Right lobe of liver (tissue), 6 donors: Measurements from ENCODE around the gene TCF7L2. TPM values are rescaled to one million over a fixed set of nuclear protein-coding genes. Genes with fewer than 3 reads are reported as not detected.
A peak's percentile ranks its signal among the peaks of the same experiment; 100 is the strongest.

Experiments
- ATAC-seq, 4 donors: fragments of 200-7000 bp; cut with Tn5 transposase; one replicate each; pipeline ENCODE4 v1.9.1; 2020; ENCODE audit warnings: mild to moderate bottlenecking in 4 of 4, moderate library complexity in 4 of 4
- DNase-seq, 3 donors: peaks; one replicate each; pipeline ENCODE4 v3.0.0-alpha.2; 2020
- H3K27ac ChIP-seq, 3 donors: fragments of 200-600 bp; one replicate each; pipeline ENCODE4 v1.8.0; 2022
- H3K27me3 ChIP-seq, 2 donors: fragments of 200-600 bp; one replicate each; pipeline ENCODE4 v1.8.0; 2022
- H3K36me3 ChIP-seq, 4 donors: fragments of 200-600 bp; sonication (generic) in 1 of 4; one replicate each; pipeline versions ENCODE4 v1.5.1 to v1.8.0; 2017 to 2022; ENCODE audit warnings: control low read depth in 1 of 4
- H3K4me1 ChIP-seq, 4 donors: fragments of 200-600 bp; sonication (generic) in 1 of 4; one replicate each; pipeline versions ENCODE4 v1.5.1 to v1.8.0; 2017 to 2022; ENCODE audit warnings: control low read depth in 1 of 4
- H3K4me3 ChIP-seq, 3 donors: fragments of 200-600 bp; one replicate each; pipeline ENCODE4 v1.8.0; 2022
- H3K9me3 ChIP-seq, 4 donors: fragments of 200-600 bp; sonication (generic) in 1 of 4; one replicate each; pipeline versions ENCODE4 v1.5.1 to v1.8.0; 2017 to 2022; ENCODE audit warnings: control low read depth in 1 of 4
- POLR2A ChIP-seq: fragments of 450-650 bp; IDR thresholded peaks from one replicate; pipeline ENCODE4 v1.6.1; 2017; ENCODE audit warnings: antibody characterized with exemption, mild to moderate bottlenecking
- WGBS: methylation state at CpG from one replicate; pipeline ENCODE4 v1.1.6; 2018; ENCODE audit warnings: low coverage, low lambda C conversion rate; ENCODE audit not compliant: insufficient coverage; ENCODE audit errors: missing lambda C conversion rate; 5-methylcytosine and 5-hydroxymethylcytosine counted together
- intact Hi-C, 2 donors: fragments of 100-400 bp; cut with DNase I; formaldehyde crosslinking; loops; one replicate each; pipeline versions ENCODE4 v1.11.2 to v1.14.1; 2022
- total RNA-seq, 6 experiments: library from RNA; depleted of rRNA in 2 of 6; stranded (reverse); fragments of >200 nt in 2 of 6; fragmentation: NEBNext Ultra II Directional in 3 of 6; extraction: Animal tissue kit (Norgen Biotek cat#: 25700) in 3 of 6; gene quantifications; one replicate each; pipeline versions ENCODE4 v1.1.0 to v1.2.4, GENCODE V29; 2016 to 2023
- TF ChIP-seq, protein P1 (sequence below), 4 donors: fragments of 200-600 bp in 3 of 4; fragments of 450-650 bp in 1 of 4; IDR thresholded peaks; one replicate each; pipeline versions ENCODE4 v1.5.1 to v1.8.0; 2016 to 2022; ENCODE audit warnings: antibody characterized with exemption in 4 of 4, mild to moderate bottlenecking in 2 of 4
- donor health status: DM: no; HTN: yes; CAD: no.
- donor health status: DM: no; HTN: no; CAD: no.
- donor health status: DM: no; HTN: no; CAD: no.
- donor health status: DM: no; HTN: yes; CAD: no.
- donor health status: DM: no; HTN: yes; CAD: no.

Gene TCF7L2
- total RNA-seq, 6 experiments from 2014 or later: 9.4 to 33.2 (median 16.7) TPM

DNA sequence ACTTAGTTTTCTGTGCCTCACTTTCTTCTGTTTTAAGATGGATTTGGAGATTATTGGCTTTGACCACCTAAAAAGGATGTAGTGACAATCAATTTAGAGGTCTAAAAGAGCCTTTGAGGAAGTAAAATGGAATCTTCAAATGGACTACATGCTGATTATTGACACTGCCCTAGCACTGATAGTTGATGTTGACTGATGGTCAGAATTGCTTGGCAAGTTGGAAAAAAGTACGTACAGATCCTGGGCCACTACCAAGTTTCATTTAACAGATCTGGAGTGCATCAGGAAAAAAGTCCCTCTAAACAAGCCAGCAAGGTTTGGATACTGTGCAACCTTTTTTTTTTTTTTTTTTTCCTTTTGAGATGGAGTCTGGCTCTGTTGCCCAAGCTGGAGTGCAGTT lies 81.1 kb downstream of the TCF7L2 start:
- Histone ChIP-seq H3K27ac (peak overlapping the region; percentile 12 to 50 (median 49)), H3K27me3 (no peaks in the 10 kb centered on the region), H3K4me1 (peaks cover 0 to 45% (median 9%) of the 10 kb centered on the region in 4 donors), H3K4me3 (no peak overlapping the region), H3K9me3 (no peaks in the 10 kb centered on the region), H3K36me3 (no peaks in the 10 kb centered on the region)
- ATAC-seq (peak; percentile 52 to 76 (median 58)), DNase-seq (no peak)
- intact Hi-C loops: no loop called here
- WGBS: 46% methylated on average over 1 of the region's 1 CpG
- TF ChIP-seq, protein P1, sequence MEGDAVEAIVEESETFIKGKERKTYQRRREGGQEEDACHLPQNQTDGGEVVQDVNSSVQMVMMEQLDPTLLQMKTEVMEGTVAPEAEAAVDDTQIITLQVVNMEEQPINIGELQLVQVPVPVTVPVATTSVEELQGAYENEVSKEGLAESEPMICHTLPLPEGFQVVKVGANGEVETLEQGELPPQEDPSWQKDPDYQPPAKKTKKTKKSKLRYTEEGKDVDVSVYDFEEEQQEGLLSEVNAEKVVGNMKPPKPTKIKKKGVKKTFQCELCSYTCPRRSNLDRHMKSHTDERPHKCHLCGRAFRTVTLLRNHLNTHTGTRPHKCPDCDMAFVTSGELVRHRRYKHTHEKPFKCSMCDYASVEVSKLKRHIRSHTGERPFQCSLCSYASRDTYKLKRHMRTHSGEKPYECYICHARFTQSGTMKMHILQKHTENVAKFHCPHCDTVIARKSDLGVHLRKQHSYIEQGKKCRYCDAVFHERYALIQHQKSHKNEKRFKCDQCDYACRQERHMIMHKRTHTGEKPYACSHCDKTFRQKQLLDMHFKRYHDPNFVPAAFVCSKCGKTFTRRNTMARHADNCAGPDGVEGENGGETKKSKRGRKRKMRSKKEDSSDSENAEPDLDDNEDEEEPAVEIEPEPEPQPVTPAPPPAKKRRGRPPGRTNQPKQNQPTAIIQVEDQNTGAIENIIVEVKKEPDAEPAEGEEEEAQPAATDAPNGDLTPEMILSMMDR (IDR thresholded peaks at IDR 0.05): no peak
- TF ChIP-seq POLR2A: no peak

GRCh38 chr10:113033991-113034390 lies 83.9 kb downstream of the TCF7L2 start:
- TF ChIP-seq, protein P1 (IDR thresholded peaks at IDR 0.05): no peak
- TF ChIP-seq POLR2A: no peak
- no peak for ATAC-seq
- Histone ChIP-seq H3K27ac (peak overlapping the region in 1 of 3 donors; percentile 1), H3K4me3 (no peak overlapping the region), H3K9me3 (no peaks in the 10 kb centered on the region), H3K27me3 (no peaks in the 10 kb centered on the region), H3K36me3 (no peaks in the 10 kb centered on the region), H3K4me1 (peaks cover 0 to 37% (median 13%) of the 10 kb centered on the region in 4 donors)
- DNase-seq: no peak
- intact Hi-C loops: no loop called here
- 79% methylated on average over 8 of the region's 8 CpGs for WGBS

- Histone ChIP-seq H3K27ac (peak overlapping the region; percentile 29 to 58 (median 34)), H3K4me3 (no peak overlapping the region), H3K27me3 (no peaks in the 10 kb centered on the region), H3K9me3 (no peaks in the 10 kb centered on the region), H3K4me1 (peaks cover 0 to 31% (median 13%) of the 10 kb centered on the region in 4 donors), H3K36me3 (no peaks in the 10 kb centered on the region)
- ATAC-seq (peak; percentile 87 to 91 (median 88)), DNase-seq (peak in 1 of 3 donors; percentile 76)
- intact Hi-C loops: no loop called here
- 10% methylated on average over 5 of the region's 5 CpGs for WGBS
- TF ChIP-seq, protein P1 (IDR thresholded peaks at IDR 0.05): no peak
- TF ChIP-seq POLR2A: peak; percentile 15
Measured at GRCh38 chr10:113035732-113036312, 85.8 kb downstream of the TCF7L2 start.

DNA sequence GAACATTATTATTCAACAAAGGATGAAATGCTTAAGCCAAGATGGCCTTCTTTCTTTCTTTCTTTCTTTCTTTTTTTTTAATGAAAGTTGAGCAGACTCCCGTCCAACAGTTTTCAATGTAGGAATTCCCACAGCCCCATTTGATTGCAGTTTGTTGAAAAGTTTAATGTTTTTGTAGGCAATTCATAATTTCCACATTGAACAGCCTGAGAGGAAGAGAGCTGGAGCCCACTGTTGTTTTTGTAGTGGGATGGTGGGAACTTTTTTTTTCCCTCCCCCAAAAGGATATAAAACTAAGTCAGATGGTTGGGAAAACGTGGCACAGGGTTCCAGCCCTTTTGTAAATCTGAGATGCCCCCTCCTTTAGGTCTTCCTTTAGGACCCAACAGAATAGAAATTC lies 86.6 kb downstream of the TCF7L2 start:
- no peaks in the 10 kb centered on the region for H3K27me3 ChIP-seq
- H3K9me3 ChIP-seq: no peaks in the 10 kb centered on the region
- ATAC-seq (no peak), DNase-seq (no peak)
- no peaks in the 10 kb centered on the region for H3K36me3 ChIP-seq
- no peak overlapping the region for H3K4me3 ChIP-seq
- 69% methylated on average over 2 of the region's 2 CpGs for WGBS
- intact Hi-C loops: no loop called here
- H3K27ac ChIP-seq: peak overlapping the region in 1 of 3 donors; percentile 29
- peaks cover 0 to 26% (median 13%) of the 10 kb centered on the region in 4 donors for H3K4me1 ChIP-seq
- TF ChIP-seq, protein P1 (IDR thresholded peaks at IDR 0.05): no peak
- TF ChIP-seq POLR2A: no peak
